IMR-90 (cell line): Measurements from ENCODE around the gene RIMBP3C. TPM values are rescaled to one million over a fixed set of nuclear protein-coding genes. Genes with fewer than 3 reads are reported as not detected.

ENCODE experiments used
- ATAC-seq: fragments of 200-7000 bp; cut with Tn5 transposase; 2 replicates; pipeline ENCODE4 v1.9.1; 2020; ENCODE audit warnings: low read depth, mild to moderate bottlenecking, moderate library complexity
- BruUV-seq: library from RNA; stranded (reverse); fragments of 400-500 nt; replicated peaks from 2 replicates; lab custom pipeline; 2021; lab: Mats Ljungman, UMichigan
- CTCF ChIA-PET: fragments of 300-600 bp; formaldehyde crosslinking; extraction: SDS; loops from one replicate; lab custom pipeline; 2021; ENCODE audit warnings: antibody characterized with exemption; lab: Yijun Ruan, JAX
- POLR2A ChIA-PET: fragments of 300-600 bp; sonication (Branson Sonifier 250); formaldehyde crosslinking; loops from one replicate; lab custom pipeline; 2022; ENCODE audit warnings: antibody characterized with exemption; ENCODE audit not compliant: unreplicated experiment; lab: Charles Lee
- DNase-seq: peaks from one replicate; pipeline ENCODE4 v3.0.0; 2013
- H2AFZ ChIP-seq: replicated peaks from 2 replicates; pipeline ENCODE3; 2013; ENCODE audit warnings: low read length, mild to moderate bottlenecking; ENCODE audit not compliant: poor library complexity
- H2AK5ac ChIP-seq: 2 replicates; pipeline ENCODE4 v1.6.1; 2013; ENCODE audit warnings: low read depth, low read length, inconsistent platforms
- H2AK9ac ChIP-seq: replicated peaks from 2 replicates; pipeline ENCODE3; 2013; ENCODE audit warnings: mild to moderate bottlenecking, low read depth, low read length, moderate library complexity; ENCODE audit not compliant: poor library complexity
- H2BK120ac ChIP-seq: 2 replicates; pipeline ENCODE4 v1.6.1; 2013; ENCODE audit warnings: low read depth, low read length, inconsistent platforms
- H2BK15ac ChIP-seq: 3 replicates; pipeline ENCODE4 v1.6.1; 2013; ENCODE audit warnings: low read depth, low read length, inconsistent platforms
- H2BK20ac ChIP-seq: 2 replicates; pipeline ENCODE4 v1.6.1; 2013; ENCODE audit warnings: low read depth, mild to moderate bottlenecking, inconsistent platforms, low read length, moderate library complexity
- H2BK5ac ChIP-seq: 2 replicates; pipeline ENCODE4 v1.6.1; 2013; ENCODE audit warnings: mild to moderate bottlenecking, low read depth, low read length, inconsistent platforms; ENCODE audit not compliant: poor library complexity, severe bottlenecking
- H3K14ac ChIP-seq: replicated peaks from 2 replicates; pipeline ENCODE4 v1.6.1; 2013; ENCODE audit warnings: low read depth, low read length, inconsistent platforms
- H3K18ac ChIP-seq: 2 replicates; pipeline ENCODE4 v1.6.1; 2013; ENCODE audit warnings: low read depth, low read length, control low read depth
- H3K23ac ChIP-seq: 2 replicates; pipeline ENCODE4 v1.6.1; 2013; ENCODE audit warnings: low read depth, low read length, inconsistent platforms
- H3K27ac ChIP-seq: 2 replicates; pipeline ENCODE4 v1.5.1; 2013; ENCODE audit warnings: mild to moderate bottlenecking, control low read depth, low read length; ENCODE audit not compliant: insufficient read depth
- H3K27me3 ChIP-seq: 2 replicates; pipeline ENCODE4 v1.6.1; 2013; ENCODE audit warnings: low read length; ENCODE audit not compliant: control insufficient read depth, insufficient read depth
- H3K36me3 ChIP-seq: 2 replicates; pipeline ENCODE4 v1.6.1; 2013; ENCODE audit warnings: low read length, mixed read lengths; ENCODE audit not compliant: control insufficient read depth, insufficient read depth
- H3K4ac ChIP-seq: 2 replicates; pipeline ENCODE4 v1.6.1; 2013; ENCODE audit warnings: low read depth, low read length, inconsistent platforms
- H3K4me1 ChIP-seq: 2 replicates; pipeline ENCODE4 v1.6.1; 2013; ENCODE audit warnings: low read length, mixed read lengths; ENCODE audit not compliant: control insufficient read depth, insufficient read depth
- H3K4me2 ChIP-seq: 2 replicates; pipeline ENCODE4 v1.6.1; 2013; ENCODE audit warnings: low read depth, mild to moderate bottlenecking, control low read depth, low read length, moderate library complexity
- H3K4me3 ChIP-seq: 2 replicates; pipeline ENCODE4 v1.5.1; 2013; ENCODE audit warnings: low read depth, mild to moderate bottlenecking, control low read depth, low read length, moderate library complexity; ENCODE audit not compliant: insufficient read depth
- H3K56ac ChIP-seq: 2 replicates; pipeline ENCODE4 v1.6.1; 2013; ENCODE audit warnings: low read length, inconsistent platforms; ENCODE audit not compliant: insufficient read depth; ENCODE audit errors: extremely low read depth
- H3K79me1 ChIP-seq, 2 experiments: 2 replicates each; pipeline ENCODE4 v1.6.1; 2013; ENCODE audit warnings: low read length in 2 of 2, inconsistent platforms in 1 of 2, low read depth in 1 of 2
- H3K9ac ChIP-seq: 2 replicates; pipeline ENCODE4 v1.6.1; 2013; ENCODE audit warnings: low read depth, low read length, control low read depth
- H3K9me1 ChIP-seq: 2 replicates; pipeline ENCODE4 v1.6.1; 2013; ENCODE audit warnings: low read length, inconsistent platforms; ENCODE audit not compliant: insufficient read depth
- H3K9me3 ChIP-seq: 2 replicates; pipeline ENCODE4 v1.6.1; 2013; ENCODE audit warnings: low read length; ENCODE audit not compliant: control insufficient read depth, insufficient read depth
- H4K20me1 ChIP-seq: 2 replicates; pipeline ENCODE4 v1.6.1; 2013; ENCODE audit warnings: low read length, inconsistent platforms; ENCODE audit not compliant: insufficient read depth
- H4K5ac ChIP-seq: 2 replicates; pipeline ENCODE4 v1.6.1; 2013; ENCODE audit warnings: mild to moderate bottlenecking, low read depth, low read length, control low read depth
- H4K8ac ChIP-seq, 2 experiments: 2 replicates each; pipeline ENCODE4 v1.6.1; 2013; ENCODE audit warnings: low read depth in 2 of 2, low read length in 2 of 2, control low read depth in 1 of 2, inconsistent platforms in 1 of 2
- H4K91ac ChIP-seq: 2 replicates; pipeline ENCODE4 v1.6.1; 2013; ENCODE audit warnings: low read depth, low read length, inconsistent platforms; ENCODE audit not compliant: insufficient read depth
- CHD1 ChIP-seq: IDR thresholded peaks from 2 replicates; pipeline ENCODE4 v1.6.1; 2012; ENCODE audit warnings: low read depth, low read length, improper control_type of control experiment
- WGBS, 2 experiments: methylation state at CpG; one replicate each; pipeline versions ENCODE4 v1.1.5 to v1.1.7; 2013; ENCODE audit warnings: missing lambda C conversion rate in 2 of 2; ENCODE audit not compliant: insufficient read length in 1 of 2; ENCODE audit errors: extremely low coverage in 2 of 2; 5-methylcytosine and 5-hydroxymethylcytosine counted together
- dilution Hi-C: fragments of 300-500 bp; cut with HindIII; formaldehyde crosslinking; loops from one replicate; pipeline ENCODE4 v1.14.3; 2018; ENCODE audit warnings: low sequenced_read_pairs; ENCODE audit not compliant: unreplicated experiment
- in situ Hi-C: fragments of 300-500 bp; cut with MboI; formaldehyde crosslinking; loops from 3 replicates; pipeline ENCODE4 v1.14.3; 2019; ENCODE audit warnings: low sequenced_read_pairs, inconsistent platforms, mixed read lengths
- intact Hi-C: fragments of 100-400 bp; cut with micrococcal nuclease; formaldehyde crosslinking; loops from 2 replicates; pipeline ENCODE4 v1.10.0; 2022
- polyA plus RNA-seq, 3 experiments: library from polyadenylated mRNA; depleted of rRNA; stranded (reverse); fragments of >200 nt; gene quantifications; 2 replicates each; pipeline ENCODE4 v1.2.3, GENCODE V29; 2012; ENCODE audit warnings: low replicate concordance in 1 of 3
- total RNA-seq: library from RNA; depleted of rRNA; stranded (reverse); fragments of >200 nt; gene quantifications from 2 replicates; pipeline ENCODE4 v1.2.3, GENCODE V29; 2012

RIMBP3C gene
- total and polyA plus RNA-seq, 2 of the 4 experiments (the other 2 are of a cell fraction) = 0.05 to 0.36 TPM

GRCh38 chr22:21585389-21585788 is 34.1 kb upstream of the RIMBP3C start:
- ChIA-PET CTCF (no interaction called here), POLR2A (no interaction called here)
- H3K36me3 ChIP-seq = peaks cover 2% of the 10 kb centered on the region; the same call in 1 of the 2 replicates
- in situ Hi-C loops (no loop called here), dilution Hi-C loops (no loop called here), intact Hi-C loops (no loop called here)
- WGBS, 2 experiments = no CpG with 5 or more reads among the region's 2 CpGs
- DNase-seq = no peak
- H2AFZ ChIP-seq = no peak overlapping the region
- ATAC-seq = no peak
- H3K14ac ChIP-seq = no peak overlapping the region
- no peak overlapping the region for H3K56ac ChIP-seq
- H3K4ac ChIP-seq = no peak overlapping the region
- H2AK5ac ChIP-seq = no peak overlapping the region
- H3K23ac ChIP-seq = no peak overlapping the region
- no peak for TF ChIP-seq CHD1
- H3K9me1 ChIP-seq = peaks cover 21% of the 10 kb centered on the region
- H4K20me1 ChIP-seq = peaks cover 94% of the 10 kb centered on the region
- H3K4me1 ChIP-seq = peaks cover 18% of the 10 kb centered on the region
- no peak overlapping the region for H4K8ac ChIP-seq
- H3K27ac ChIP-seq = no peak overlapping the region
- no peak overlapping the region for H2AK9ac ChIP-seq
- no peak overlapping the region for H3K9ac ChIP-seq
- H3K4me2 ChIP-seq = no peak overlapping the region
- no peak overlapping the region for H2BK15ac ChIP-seq
- H3K9me3 ChIP-seq = no peaks in the 10 kb centered on the region
- peaks cover 7 to 50% of the 10 kb centered on the region in 2 experiments; a peak in 3 of 4 replicates for H3K79me1 ChIP-seq
- H4K91ac ChIP-seq = no peak overlapping the region
- H2BK20ac ChIP-seq = no peak overlapping the region
- no TSS peak for BruUV-seq
- H2BK120ac ChIP-seq = no peak overlapping the region
- H4K5ac ChIP-seq = no peak overlapping the region
- H3K18ac ChIP-seq = no peak overlapping the region
- no peaks in the 10 kb centered on the region for H3K27me3 ChIP-seq
- no peak overlapping the region for H3K4me3 ChIP-seq
- H2BK5ac ChIP-seq = no peak overlapping the region
